ENCODE data around the gene RFFL. TPM values are rescaled to one million over a fixed set of nuclear protein-coding genes. Genes with fewer than 3 reads are reported as not detected.

RFFL gene
- total RNA-seq, 1 experiment from 2014 or later, result 14.6 TPM

Small RNA genes within 50 kb of the gene (small RNA-seq; reads per million reads assigned to genes)
- gene AC004223.1 (not detected), gene RNU6-840P (not detected)

Other genes with a start within 250 kb of the RFFL start
- 5.4 and 7.0 TPM in 2 replicates for gene CCT6B, start 102.2 kb downstream of the RFFL start, total RNA-seq (2014; rRNA removed; shearing (Covaris generic); ENCODE audit: low replicate concordance)
- 10.2 and 32.4 TPM in 2 replicates for gene ZNF830, start 102.2 kb downstream of the RFFL start, total RNA-seq (2014; rRNA removed; shearing (Covaris generic); ENCODE audit: low replicate concordance)
- 28.2 and 31.7 TPM in 2 replicates for gene LIG3, start 83.2 kb downstream of the RFFL start, total RNA-seq (2014; rRNA removed; shearing (Covaris generic); ENCODE audit: low replicate concordance)
- 7.2 and 9.0 TPM in 2 replicates for gene RAD51D, start 56.2 kb upstream of the RFFL start, total RNA-seq (2014; rRNA removed; shearing (Covaris generic); ENCODE audit: low replicate concordance)
- not detected in 2 replicates for gene FNDC8, start 57.9 kb upstream of the RFFL start, total RNA-seq (2014; rRNA removed; shearing (Covaris generic); ENCODE audit: low replicate concordance)
- 14.1 and 22.5 TPM in 2 replicates for gene NLE1, start 78.6 kb upstream of the RFFL start, total RNA-seq (2014; rRNA removed; shearing (Covaris generic); ENCODE audit: low replicate concordance)
- not detected in 2 replicates for gene UNC45B, start 84.1 kb upstream of the RFFL start, total RNA-seq (2014; rRNA removed; shearing (Covaris generic); ENCODE audit: low replicate concordance)
- not detected in 2 replicates for gene SLC35G3, start 130.7 kb upstream of the RFFL start, total RNA-seq (2014; rRNA removed; shearing (Covaris generic); ENCODE audit: low replicate concordance)
- 0.07 and 0.22 TPM in 2 replicates for gene SLFN5, start 179.4 kb upstream of the RFFL start, total RNA-seq (2014; rRNA removed; shearing (Covaris generic); ENCODE audit: low replicate concordance)

Data from Karpas-422 (cell line).